ENCODE data around the gene CDH6.

The CDH6 gene

DNA sequence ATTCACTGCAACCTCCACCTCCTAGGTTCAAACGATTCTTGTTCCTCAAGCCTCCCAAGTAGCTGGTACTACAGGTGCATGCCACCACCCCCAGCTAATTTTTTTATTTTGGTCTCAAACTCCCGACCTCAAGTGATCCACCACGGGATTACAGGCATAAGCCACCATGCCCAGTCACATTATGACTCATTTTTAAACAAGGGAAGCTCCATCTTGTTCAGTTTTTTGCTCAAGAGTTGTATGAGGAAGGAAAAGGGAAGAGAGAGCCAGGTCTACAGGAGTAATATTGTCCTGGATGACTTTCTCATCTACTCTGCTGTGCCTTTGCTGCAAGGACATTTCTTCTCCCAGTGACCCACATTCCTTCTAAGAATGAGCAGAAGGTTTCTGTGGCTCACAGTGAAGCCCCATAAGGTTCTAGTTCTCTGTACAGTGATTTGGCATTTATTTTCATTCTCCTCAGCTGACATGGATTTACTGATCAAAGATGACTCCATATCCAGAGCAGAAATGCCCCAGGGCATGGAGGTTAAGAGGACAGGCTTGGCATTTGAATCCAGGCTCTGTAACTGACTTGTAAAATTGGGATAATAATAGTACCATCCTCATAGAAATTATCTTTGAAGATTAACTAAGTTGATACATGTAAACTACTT is 153.5 kb downstream of the CDH6 start:
- no peaks in the 10 kb centered on the region for H3K27me3 ChIP-seq (ENCODE audit: low read length)
- no peaks in the 10 kb centered on the region for H3K9me3 ChIP-seq (ENCODE audit: insufficient read depth, low read length)
- no peak overlapping the region for H2AFZ ChIP-seq (ENCODE audit: low read depth, low read length, severe bottlenecking)
- no peak overlapping the region for H3K4me2 ChIP-seq (ENCODE audit: low read depth, low read length, poor library complexity, severe bottlenecking)
- H3K9me2 ChIP-seq (replicated peaks; ENCODE audit: insufficient read depth, low read length), result no peaks in the 10 kb centered on the region
- no peaks in the 10 kb centered on the region for H3K36me3 ChIP-seq (ENCODE audit: low read length)
- H3K4me3 ChIP-seq (ENCODE audit: insufficient read depth, low read length, poor library complexity, severe bottlenecking), result no peak overlapping the region
- no peaks in the 10 kb centered on the region for H3K79me2 ChIP-seq (ENCODE audit: insufficient read depth, low read length)
- no peaks in the 10 kb centered on the region for H3F3A ChIP-seq (ENCODE audit: insufficient read depth)
- H3K27ac ChIP-seq (ENCODE audit: low read depth, low read length), result no peak overlapping the region
- TF ChIP-seq, protein P1, sequence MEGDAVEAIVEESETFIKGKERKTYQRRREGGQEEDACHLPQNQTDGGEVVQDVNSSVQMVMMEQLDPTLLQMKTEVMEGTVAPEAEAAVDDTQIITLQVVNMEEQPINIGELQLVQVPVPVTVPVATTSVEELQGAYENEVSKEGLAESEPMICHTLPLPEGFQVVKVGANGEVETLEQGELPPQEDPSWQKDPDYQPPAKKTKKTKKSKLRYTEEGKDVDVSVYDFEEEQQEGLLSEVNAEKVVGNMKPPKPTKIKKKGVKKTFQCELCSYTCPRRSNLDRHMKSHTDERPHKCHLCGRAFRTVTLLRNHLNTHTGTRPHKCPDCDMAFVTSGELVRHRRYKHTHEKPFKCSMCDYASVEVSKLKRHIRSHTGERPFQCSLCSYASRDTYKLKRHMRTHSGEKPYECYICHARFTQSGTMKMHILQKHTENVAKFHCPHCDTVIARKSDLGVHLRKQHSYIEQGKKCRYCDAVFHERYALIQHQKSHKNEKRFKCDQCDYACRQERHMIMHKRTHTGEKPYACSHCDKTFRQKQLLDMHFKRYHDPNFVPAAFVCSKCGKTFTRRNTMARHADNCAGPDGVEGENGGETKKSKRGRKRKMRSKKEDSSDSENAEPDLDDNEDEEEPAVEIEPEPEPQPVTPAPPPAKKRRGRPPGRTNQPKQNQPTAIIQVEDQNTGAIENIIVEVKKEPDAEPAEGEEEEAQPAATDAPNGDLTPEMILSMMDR (IDR thresholded peaks at IDR 0.05; ENCODE audit: insufficient read depth, low read length, poor library complexity, severe bottlenecking), result no peak
- no peak for TF ChIP-seq EZH2phosphoT487 (conservative IDR thresholded peaks at IDR 0.05; ENCODE audit: low read length)
- H3K9ac ChIP-seq (ENCODE audit: low read length), result no peak overlapping the region
- H4K20me1 ChIP-seq (ENCODE audit: low read depth, low read length), result no peaks in the 10 kb centered on the region

DNA sequence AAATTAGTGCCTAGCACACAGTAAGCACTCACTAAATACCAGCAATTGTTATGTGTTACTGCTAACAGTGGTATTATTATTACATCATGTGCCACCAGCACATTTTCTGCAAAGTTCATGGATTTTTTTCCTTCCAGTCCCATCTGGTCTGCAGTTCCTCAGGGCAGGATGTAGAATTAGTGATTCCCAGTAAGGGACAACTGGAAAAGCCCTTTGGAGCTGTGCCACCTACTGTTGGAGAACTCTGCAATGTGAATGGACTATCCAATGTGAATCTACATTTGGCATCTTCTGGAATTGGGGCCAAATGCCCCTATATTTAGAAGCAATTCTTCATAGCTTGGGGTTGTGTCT is 154.0 kb downstream of the CDH6 start:
- TF ChIP-seq, protein P1 (IDR thresholded peaks at IDR 0.05; ENCODE audit: insufficient read depth, low read length, poor library complexity, severe bottlenecking), result no peak
- no peak for TF ChIP-seq EZH2phosphoT487 (conservative IDR thresholded peaks at IDR 0.05; ENCODE audit: low read length)
- no peaks in the 10 kb centered on the region for H3K9me2 ChIP-seq (replicated peaks; ENCODE audit: insufficient read depth, low read length)

DNA sequence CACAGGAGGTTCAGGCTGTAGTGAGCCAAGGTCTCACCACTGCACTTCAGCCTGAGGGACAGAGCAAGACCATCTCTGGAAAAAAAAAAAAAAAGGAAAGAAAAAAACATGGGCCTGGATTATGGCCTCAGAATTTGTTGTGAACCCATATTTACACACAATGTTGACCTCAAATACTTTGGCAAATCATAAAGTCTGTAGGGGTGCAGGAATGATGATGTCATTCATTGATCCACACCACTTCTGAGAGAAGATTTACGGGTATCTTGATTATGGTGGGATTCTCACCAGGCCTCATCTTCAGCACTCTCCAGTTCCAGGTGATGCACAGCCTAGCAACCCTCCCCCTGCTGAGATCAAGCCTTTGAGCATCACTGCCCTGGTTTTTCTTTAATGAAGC is 156.9 kb downstream of the CDH6 start:
- Histone ChIP-seq H3K4me2 (ENCODE audit: low read depth, low read length, poor library complexity, severe bottlenecking) (no peak overlapping the region), H3K9ac (ENCODE audit: low read length) (no peak overlapping the region), H3K27me3 (ENCODE audit: low read length) (no peaks in the 10 kb centered on the region), H4K20me1 (ENCODE audit: low read depth, low read length) (no peaks in the 10 kb centered on the region), H3K9me2 (replicated peaks; ENCODE audit: insufficient read depth, low read length) (no peaks in the 10 kb centered on the region), H3K79me2 (ENCODE audit: insufficient read depth, low read length) (no peaks in the 10 kb centered on the region), H3F3A (ENCODE audit: insufficient read depth) (no peaks in the 10 kb centered on the region), H3K4me3 (ENCODE audit: insufficient read depth, low read length, poor library complexity, severe bottlenecking) (no peak overlapping the region), H3K27ac (ENCODE audit: low read depth, low read length) (no peak overlapping the region), H3K36me3 (ENCODE audit: low read length) (no peaks in the 10 kb centered on the region), H2AFZ (ENCODE audit: low read depth, low read length, severe bottlenecking) (no peak overlapping the region), H3K9me3 (ENCODE audit: insufficient read depth, low read length) (no peaks in the 10 kb centered on the region)
- TF ChIP-seq, protein P1 (IDR thresholded peaks at IDR 0.05; ENCODE audit: insufficient read depth, low read length, poor library complexity, severe bottlenecking), result no peak
- no peak for TF ChIP-seq EZH2phosphoT487 (conservative IDR thresholded peaks at IDR 0.05; ENCODE audit: low read length)

More for the DNA sequence above, 154.0 kb downstream of the CDH6 start:
- Histone ChIP-seq H3K4me3 (ENCODE audit: insufficient read depth, low read length, poor library complexity, severe bottlenecking) (no peak overlapping the region), H3F3A (ENCODE audit: insufficient read depth) (no peaks in the 10 kb centered on the region), H3K9ac (ENCODE audit: low read length) (no peak overlapping the region), H3K4me2 (ENCODE audit: low read depth, low read length, poor library complexity, severe bottlenecking) (no peak overlapping the region), H3K27me3 (ENCODE audit: low read length) (no peaks in the 10 kb centered on the region), H3K36me3 (ENCODE audit: low read length) (no peaks in the 10 kb centered on the region), H2AFZ (ENCODE audit: low read depth, low read length, severe bottlenecking) (no peak overlapping the region), H3K79me2 (ENCODE audit: insufficient read depth, low read length) (no peaks in the 10 kb centered on the region), H3K27ac (ENCODE audit: low read depth, low read length) (no peak overlapping the region), H4K20me1 (ENCODE audit: low read depth, low read length) (no peaks in the 10 kb centered on the region), H3K9me3 (ENCODE audit: insufficient read depth, low read length) (no peaks in the 10 kb centered on the region)

Measured in SU-DHL-6 (cell line).